ENCODE measurements around the gene FOXA3.

GRCh38 chr19:45874620-45874966 lies 10.5 kb downstream of the FOXA3 start:
- no peak for TF ChIP-seq CTCF (conservative IDR thresholded peaks at IDR 0.05; ENCODE audit: low read length)
- TF ChIP-seq EZH2phosphoT487 (IDR thresholded peaks at IDR 0.05; ENCODE audit: borderline replicate concordance, low read depth, low read length), result no peak

Data from OCI-LY7 (cell line).